Left ventricle myocardium inferior (tissue), 1 donor: ENCODE measurements around the gene HACD1. TPM values are rescaled to one million over a fixed set of nuclear protein-coding genes. Genes with fewer than 3 reads are reported as not detected.

ENCODE experiments used
- total RNA-seq: library from RNA; stranded (reverse); fragmentation: NEBNext Ultra II Directional; extraction: Animal tissue kit (Norgen Biotek cat#: 25700); gene quantifications from one replicate; pipeline ENCODE4 v1.2.1, GENCODE V29; 2021
- donor health status: DM: no; HTN: yes; CAD: no; lungs with severe emphysema.

HACD1 gene
- total RNA-seq, 1 donor from 2014 or later = 173 TPM

Other genes starting within 250 kb of the HACD1 start
- 10.1 TPM for gene ST8SIA6, start 162.8 kb downstream of the HACD1 start, total RNA-seq
- gene STAM, start 26.8 kb upstream of the HACD1 start, total RNA-seq = 21.3 TPM
- gene TMEM236, start 134.8 kb upstream of the HACD1 start, total RNA-seq = 0.66 TPM
- 18.9 TPM for gene MRC1, start 192.0 kb upstream of the HACD1 start, total RNA-seq